GM21619 (cell line): ENCODE measurements around the gene PDX1.
"Not testable (repeated sequence)": the region's sequence is repeated elsewhere in the genome, so short reads cannot be mapped to it uniquely, and the experiment has no call there.

Experiments used
- ATAC-seq: cut with Tn5 transposase; IDR thresholded peaks from one replicate; pipeline ENCODE4 v1.9.1; 2021; ENCODE audit not compliant: unreplicated experiment

Gene PDX1

GRCh38 chr13:27954406-27954851 lies 34.6 kb downstream of the PDX1 start:
- ATAC-seq: peak; percentile 24

- ATAC-seq: no peak
Measured at GRCh38 chr13:27955014-27955591, 35.3 kb downstream of the PDX1 start.

GRCh38 chr13:27956576-27957300 lies 36.9 kb downstream of the PDX1 start:
- no peak for ATAC-seq

- ATAC-seq: no peak
Measured at GRCh38 chr13:27959976-27960361, 40.2 kb downstream of the PDX1 start.

- no peak for ATAC-seq
Measured at GRCh38 chr13:27960362-27961226, 40.8 kb downstream of the PDX1 start.

GRCh38 chr13:27961227-27962085 lies 41.7 kb downstream of the PDX1 start:
- ATAC-seq: no peak

- no peak for ATAC-seq
Measured at GRCh38 chr13:27962128-27962841, 42.5 kb downstream of the PDX1 start.

- ATAC-seq: no peak
Measured at GRCh38 chr13:27962982-27963381, 43.2 kb downstream of the PDX1 start.

- no peak for ATAC-seq
Measured at GRCh38 chr13:27963491-27963890, 43.7 kb downstream of the PDX1 start.

- ATAC-seq: not testable (repeated sequence)
Measured at GRCh38 chr13:27964206-27964605, 44.4 kb downstream of the PDX1 start.

GRCh38 chr13:27964741-27965323 lies 45.0 kb downstream of the PDX1 start:
- no peak for ATAC-seq

GRCh38 chr13:27965343-27965739 lies 45.5 kb downstream of the PDX1 start:
- no peak for ATAC-seq

- ATAC-seq: no peak
Measured at GRCh38 chr13:27965740-27966640, 46.2 kb downstream of the PDX1 start.

GRCh38 chr13:27966641-27967202 lies 46.9 kb downstream of the PDX1 start:
- ATAC-seq: no peak

GRCh38 chr13:27967203-27967735 lies 47.5 kb downstream of the PDX1 start:
- ATAC-seq: no peak

GRCh38 chr13:27967736-27968315 lies 48.0 kb downstream of the PDX1 start:
- ATAC-seq: no peak

GRCh38 chr13:27968316-27969081 lies 48.7 kb downstream of the PDX1 start:
- no peak for ATAC-seq
